ENCODE measurements around the gene KRTAP2-1.
A peak's percentile ranks its signal among the peaks of the same experiment; 100 is the strongest.
"Not testable (repeated sequence)": the region's sequence is repeated elsewhere in the genome, so short reads cannot be mapped to it uniquely, and the experiment has no call there.

KRTAP2-1 gene

GRCh38 chr17:41010441-41010840 is 36.7 kb downstream of the KRTAP2-1 start:
- no peak for DNase-seq

DNA sequence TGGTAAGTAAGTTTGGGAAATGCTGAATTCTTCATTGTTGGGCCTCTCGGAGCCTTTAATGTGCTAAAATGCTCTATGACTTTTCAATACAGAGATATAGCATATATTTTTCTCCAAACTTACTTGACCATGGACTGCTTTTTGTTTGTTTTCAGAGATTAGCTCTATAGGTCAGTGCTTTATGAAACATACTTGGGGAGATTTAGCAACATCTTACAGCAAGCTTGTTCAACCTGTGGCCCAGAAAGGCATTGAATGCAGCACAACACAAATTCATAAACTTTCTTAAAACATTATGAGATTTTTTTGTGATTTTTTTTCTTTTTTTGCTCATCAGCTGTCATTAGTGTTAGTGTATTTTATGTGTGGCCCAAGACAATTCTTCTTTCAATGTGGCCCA is 37.2 kb downstream of the KRTAP2-1 start:
- DNase-seq: no peak

DNA sequence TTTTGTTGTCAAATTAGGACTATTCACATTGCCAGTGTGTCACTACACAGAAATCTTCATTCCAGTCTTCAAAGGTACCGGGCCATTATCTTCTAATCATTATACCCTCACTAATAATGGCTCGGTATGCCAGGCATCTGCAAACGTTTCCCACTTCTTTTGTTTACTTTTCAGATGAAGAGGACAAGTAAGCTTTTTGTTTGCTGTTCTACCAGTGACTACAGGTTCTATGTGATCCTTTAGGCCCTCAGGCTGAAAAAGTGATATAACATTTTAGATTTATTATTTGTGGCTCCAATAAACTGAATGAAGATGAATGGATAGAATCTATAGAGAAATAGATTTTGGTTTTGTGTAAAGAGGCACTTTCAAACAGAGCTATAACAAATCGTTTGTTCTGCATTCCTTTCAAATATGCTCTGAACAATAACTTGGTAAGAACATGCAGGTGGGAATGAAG is 37.8 kb downstream of the KRTAP2-1 start:
- DNase-seq: no peak

- no peak for DNase-seq
Observed at GRCh38 chr17:41008811-41009210, 38.3 kb downstream of the KRTAP2-1 start, which contains the start of gene KRTAP3-1. TSS of gene KRTAP3-1 (minus strand) at chr17:41009128. CDS start at chr17:41009074, 54 bp downstream.

GRCh38 chr17:41004397-41004796 is 42.7 kb downstream of the KRTAP2-1 start:
- no peak for DNase-seq

DNA sequence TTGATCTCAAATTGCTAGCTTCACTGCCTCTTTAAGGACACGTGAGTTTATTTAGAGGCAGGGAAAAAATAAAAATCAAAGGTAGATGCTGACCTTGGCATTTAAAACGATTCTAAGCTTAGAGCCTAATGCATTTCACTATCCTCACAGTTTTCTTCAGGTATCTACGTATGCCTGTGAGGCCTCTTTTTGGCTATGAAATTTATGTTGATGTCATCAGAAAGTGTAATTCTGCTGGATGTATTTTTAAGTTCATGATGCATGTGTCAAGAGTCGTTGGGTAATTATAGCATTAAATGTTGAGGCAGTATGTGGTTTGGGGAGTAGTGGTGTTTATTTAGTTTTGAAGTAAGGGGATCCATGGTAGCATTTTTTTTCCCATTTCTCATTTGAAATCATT is 43.2 kb downstream of the KRTAP2-1 start:
- DNase-seq: no peak

GRCh38 chr17:41002814-41003213 is 44.3 kb downstream of the KRTAP2-1 start:
- no peak for DNase-seq

GRCh38 chr17:41001795-41002194 is 45.3 kb downstream of the KRTAP2-1 start:
- DNase-seq: no peak

DNA sequence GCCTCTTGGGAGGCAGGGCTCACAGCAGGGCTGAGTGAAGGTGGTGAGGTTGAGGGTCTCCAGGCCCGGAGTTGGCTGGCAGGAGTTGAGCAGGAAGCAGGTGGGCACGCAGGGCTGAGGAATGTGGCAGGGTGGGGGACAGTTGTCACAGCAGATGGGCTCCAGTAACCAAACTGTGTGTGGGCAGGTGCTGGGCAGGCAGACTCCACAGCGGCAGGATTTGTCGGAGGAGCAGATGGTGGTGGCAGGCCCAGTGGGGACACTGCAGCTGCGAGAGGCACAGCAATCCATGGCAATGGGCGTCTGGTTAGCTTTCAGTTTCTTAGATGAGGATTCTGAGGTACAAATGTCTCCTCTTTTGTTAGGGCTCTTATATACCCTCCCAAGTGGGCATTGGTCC is 47.6 kb downstream of the KRTAP2-1 start, which contains the start of gene KRTAP3-2:
TSS of gene KRTAP3-2 (minus strand) at position 344 of the 400 bp plus-strand sequence. CDS start at position 291, 53 bp downstream.
- not testable (repeated sequence) for DNase-seq

DNA sequence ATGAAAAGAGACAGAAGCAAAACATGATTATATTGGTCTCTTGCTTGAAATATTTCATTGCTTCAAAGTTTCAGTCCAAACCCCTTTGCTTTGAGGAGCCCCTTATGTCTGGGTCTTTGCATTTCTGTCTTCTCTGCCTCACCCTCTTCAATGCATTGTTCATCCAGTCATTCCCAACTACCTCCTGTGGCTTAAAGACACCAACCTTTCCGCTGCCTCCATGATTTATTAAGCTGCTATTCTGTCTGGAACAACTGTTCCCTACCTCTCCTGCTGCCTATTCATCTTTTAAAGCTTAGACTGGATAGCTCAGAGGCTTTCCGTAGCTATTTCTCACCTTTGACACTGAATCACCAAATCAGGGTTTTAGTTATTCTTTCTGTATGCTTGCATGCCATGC is 49.8 kb downstream of the KRTAP2-1 start:
- DNase-seq: peak; percentile 78

GRCh38 chr17:40996829-40997228 is 50.3 kb downstream of the KRTAP2-1 start:
- no peak for DNase-seq
